Measurements from ENCODE around the gene SAMD7.

SAMD7 gene

GRCh38 chr3:169879845-169880575 is 31.4 kb upstream of the SAMD7 start:
- TF ChIP-seq POLR2A (IDR thresholded peaks at IDR 0.05; ENCODE audit: low read depth, low read length) (no peak), POLR2AphosphoS5 (IDR thresholded peaks at IDR 0.05; ENCODE audit: low read depth, low read length) (no peak), TAF1 (IDR thresholded peaks at IDR 0.05; ENCODE audit: borderline replicate concordance, low read depth, low read length) (no peak)
- FAIRE-seq (no peak), DNase-seq (ENCODE audit: insufficient read length) (no peak)

- DNase-seq (ENCODE audit: insufficient read length) (no peak), FAIRE-seq (no peak)
- TF ChIP-seq POLR2A (IDR thresholded peaks at IDR 0.05; ENCODE audit: low read depth, low read length), result no peak
- no peak for TF ChIP-seq TAF1 (IDR thresholded peaks at IDR 0.05; ENCODE audit: borderline replicate concordance, low read depth, low read length)
- TF ChIP-seq POLR2AphosphoS5 (IDR thresholded peaks at IDR 0.05; ENCODE audit: low read depth, low read length), result no peak
Measured at GRCh38 chr3:169880576-169881250, 30.7 kb upstream of the SAMD7 start.

DNA sequence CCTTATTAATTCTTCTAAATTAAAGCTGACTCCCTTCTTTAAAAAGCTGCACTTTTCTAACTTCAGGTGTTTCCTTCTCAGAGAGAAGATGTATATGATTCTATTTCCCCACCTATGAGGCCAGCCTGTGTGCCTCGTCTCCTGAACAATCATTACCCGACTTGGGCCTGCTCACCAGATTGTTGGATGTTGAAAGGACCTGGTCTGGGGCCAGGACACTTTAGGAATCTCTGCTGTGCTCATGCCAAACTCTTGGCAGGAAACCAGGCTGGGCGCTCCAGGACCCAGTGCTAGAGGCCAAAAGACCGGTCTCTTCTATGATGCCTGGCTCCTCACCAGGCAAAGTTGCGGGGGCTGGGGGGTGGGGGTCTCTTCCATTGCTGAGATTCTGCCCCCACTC is 24.7 kb upstream of the SAMD7 start:
- TF ChIP-seq POLR2AphosphoS5 (IDR thresholded peaks at IDR 0.05; ENCODE audit: low read depth, low read length), result no peak
- DNase-seq (ENCODE audit: insufficient read length) (no peak), FAIRE-seq (no peak)

DNA sequence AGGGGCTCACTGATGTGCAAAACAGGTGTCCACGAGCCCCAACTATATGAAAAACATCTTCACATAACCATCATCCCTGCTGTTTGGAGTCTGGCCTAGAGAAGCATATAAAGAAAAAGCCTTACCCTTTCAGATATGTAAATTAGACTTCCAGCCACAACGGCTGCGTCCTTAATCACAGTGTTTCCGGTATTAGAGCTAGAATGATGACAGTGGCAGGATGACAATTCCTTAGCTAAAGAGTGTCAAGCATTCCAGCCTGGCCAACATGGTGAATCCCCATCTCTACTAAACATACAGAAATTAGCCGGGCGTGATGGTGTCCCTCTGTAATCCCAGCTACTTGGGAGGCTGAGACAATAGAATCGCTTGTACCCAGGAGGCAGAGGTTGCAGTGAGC is 19.5 kb upstream of the SAMD7 start:
- FAIRE-seq (no peak), DNase-seq (ENCODE audit: insufficient read length) (no peak)
- TF ChIP-seq POLR2AphosphoS5 (IDR thresholded peaks at IDR 0.05; ENCODE audit: low read depth, low read length) (no peak), TAF1 (IDR thresholded peaks at IDR 0.05; ENCODE audit: borderline replicate concordance, low read depth, low read length) (no peak), POLR2A (IDR thresholded peaks at IDR 0.05; ENCODE audit: low read depth, low read length) (no peak)

GRCh38 chr3:169894110-169894509 is 17.3 kb upstream of the SAMD7 start:
- no peak for DNase-seq (ENCODE audit: insufficient read length)
- no peak for FAIRE-seq
- TF ChIP-seq TAF1 (IDR thresholded peaks at IDR 0.05; ENCODE audit: borderline replicate concordance, low read depth, low read length), result no peak
- no peak for TF ChIP-seq POLR2AphosphoS5 (IDR thresholded peaks at IDR 0.05; ENCODE audit: low read depth, low read length)
- no peak for TF ChIP-seq POLR2A (IDR thresholded peaks at IDR 0.05; ENCODE audit: low read depth, low read length)

DNA sequence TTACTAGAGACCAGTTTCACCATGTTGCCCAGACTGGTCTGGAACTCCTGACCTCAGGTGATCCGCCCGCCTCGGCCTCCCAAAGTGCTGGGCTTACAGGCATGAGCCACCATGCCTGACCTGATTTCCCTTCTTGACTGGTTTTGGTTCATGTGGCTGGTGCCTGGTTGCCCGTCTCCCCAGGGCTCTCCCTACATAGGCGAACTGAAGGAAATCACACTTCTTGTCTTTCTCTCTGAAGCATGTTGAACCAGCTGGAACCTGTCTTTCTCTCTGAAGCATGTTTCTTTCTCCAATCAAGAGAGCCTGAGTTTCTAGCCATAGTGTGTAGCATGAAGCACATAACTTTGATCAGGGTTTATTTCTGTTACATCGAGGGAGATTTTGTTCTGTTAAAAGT is 16.3 kb upstream of the SAMD7 start:
- DNase-seq (ENCODE audit: insufficient read length) (no peak), FAIRE-seq (no peak)
- TF ChIP-seq TAF1 (IDR thresholded peaks at IDR 0.05; ENCODE audit: borderline replicate concordance, low read depth, low read length) (no peak), POLR2AphosphoS5 (IDR thresholded peaks at IDR 0.05; ENCODE audit: low read depth, low read length) (no peak), POLR2A (IDR thresholded peaks at IDR 0.05; ENCODE audit: low read depth, low read length) (no peak)

- no peak for FAIRE-seq
- DNase-seq (ENCODE audit: insufficient read length), result no peak
- no peak for TF ChIP-seq TAF1 (IDR thresholded peaks at IDR 0.05; ENCODE audit: borderline replicate concordance, low read depth, low read length)
- no peak for TF ChIP-seq POLR2AphosphoS5 (IDR thresholded peaks at IDR 0.05; ENCODE audit: low read depth, low read length)
- no peak for TF ChIP-seq POLR2A (IDR thresholded peaks at IDR 0.05; ENCODE audit: low read depth, low read length)
Measured at GRCh38 chr3:169897284-169897683, 14.1 kb upstream of the SAMD7 start.

DNA sequence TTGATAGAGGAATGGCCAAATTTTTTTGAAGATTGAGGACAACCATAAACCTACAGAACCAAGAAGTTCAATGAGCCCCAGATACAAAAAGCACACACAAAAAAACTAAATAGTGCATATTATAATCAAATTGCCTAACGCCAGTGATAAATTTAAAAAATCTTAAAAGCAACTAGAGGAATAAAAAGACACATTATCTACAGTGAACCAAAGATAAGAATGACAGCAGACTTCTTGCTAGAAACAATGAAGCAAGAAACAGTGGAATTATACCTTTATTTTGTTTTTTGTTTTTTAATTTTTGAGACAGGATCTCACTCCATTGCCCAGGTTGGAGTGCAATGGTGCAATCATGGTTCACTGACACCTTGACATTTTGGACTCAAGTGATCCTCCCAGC is 9.9 kb upstream of the SAMD7 start:
- TF ChIP-seq POLR2A (IDR thresholded peaks at IDR 0.05; ENCODE audit: low read depth, low read length) (no peak), POLR2AphosphoS5 (IDR thresholded peaks at IDR 0.05; ENCODE audit: low read depth, low read length) (no peak), TAF1 (IDR thresholded peaks at IDR 0.05; ENCODE audit: borderline replicate concordance, low read depth, low read length) (no peak)
- FAIRE-seq (no peak), DNase-seq (ENCODE audit: insufficient read length) (no peak)

GRCh38 chr3:169905404-169905803 is 6.0 kb upstream of the SAMD7 start:
- DNase-seq (ENCODE audit: insufficient read length) (no peak), FAIRE-seq (no peak)
- TF ChIP-seq POLR2AphosphoS5 (IDR thresholded peaks at IDR 0.05; ENCODE audit: low read depth, low read length) (no peak), POLR2A (IDR thresholded peaks at IDR 0.05; ENCODE audit: low read depth, low read length) (no peak), TAF1 (IDR thresholded peaks at IDR 0.05; ENCODE audit: borderline replicate concordance, low read depth, low read length) (no peak)

GRCh38 chr3:169907476-169907875 is 3.9 kb upstream of the SAMD7 start:
- no peak for FAIRE-seq
- no peak for TF ChIP-seq POLR2A (IDR thresholded peaks at IDR 0.05; ENCODE audit: low read depth, low read length)
- no peak for TF ChIP-seq POLR2AphosphoS5 (IDR thresholded peaks at IDR 0.05; ENCODE audit: low read depth, low read length)
- TF ChIP-seq TAF1 (IDR thresholded peaks at IDR 0.05; ENCODE audit: borderline replicate concordance, low read depth, low read length), result no peak
- no peak for DNase-seq (ENCODE audit: insufficient read length)

GRCh38 chr3:169907944-169908343 is 3.4 kb upstream of the SAMD7 start:
- no peak for FAIRE-seq
- TF ChIP-seq POLR2AphosphoS5 (IDR thresholded peaks at IDR 0.05; ENCODE audit: low read depth, low read length), result no peak
- TF ChIP-seq POLR2A (IDR thresholded peaks at IDR 0.05; ENCODE audit: low read depth, low read length), result no peak
- no peak for TF ChIP-seq TAF1 (IDR thresholded peaks at IDR 0.05; ENCODE audit: borderline replicate concordance, low read depth, low read length)
- no peak for DNase-seq (ENCODE audit: insufficient read length)

- no peak for FAIRE-seq
- no peak for DNase-seq (ENCODE audit: insufficient read length)
- TF ChIP-seq TAF1 (IDR thresholded peaks at IDR 0.05; ENCODE audit: borderline replicate concordance, low read depth, low read length) (no peak), POLR2A (IDR thresholded peaks at IDR 0.05; ENCODE audit: low read depth, low read length) (no peak), POLR2AphosphoS5 (IDR thresholded peaks at IDR 0.05; ENCODE audit: low read depth, low read length) (no peak)
Measured at GRCh38 chr3:169913323-169913722, 2.0 kb downstream of the SAMD7 start.
